ENCODE results near the gene LEKR1.

LEKR1 gene

GRCh38 chr3:156843071-156843808 lies 17.1 kb downstream of the LEKR1 start:
- Histone ChIP-seq H3K36me3 (replicated peaks; ENCODE audit: insufficient read depth, low read length) (no peaks in the 10 kb centered on the region), H3K4me3 (ENCODE audit: low read length) (no peak overlapping the region), H3K4me2 (ENCODE audit: low read depth, low read length) (no peak overlapping the region), H3K4me1 (ENCODE audit: low read length) (no peaks in the 10 kb centered on the region), H4K20me1 (ENCODE audit: insufficient read depth, low read length) (no peaks in the 10 kb centered on the region), H3K79me2 (ENCODE audit: low read length) (no peaks in the 10 kb centered on the region), H3K9me3 (replicated peaks; ENCODE audit: insufficient read depth, low read length) (no peaks in the 10 kb centered on the region), H2AFZ (ENCODE audit: low read length) (no peak overlapping the region), H3F3A (ENCODE audit: insufficient read depth, low read length) (no peaks in the 10 kb centered on the region), H3K27ac (ENCODE audit: low read length) (no peak overlapping the region), H3K27me3 (replicated peaks; ENCODE audit: insufficient read depth, low read length) (no peaks in the 10 kb centered on the region), H3K9ac (ENCODE audit: low read length) (no peak overlapping the region), H3K9me2 (replicated peaks; ENCODE audit: insufficient read depth, low read length) (no peaks in the 10 kb centered on the region)
- TF ChIP-seq CTCF (IDR thresholded peaks at IDR 0.05; ENCODE audit: low read length) (no peak), EZH2phosphoT487 (IDR thresholded peaks at IDR 0.05; ENCODE audit: low read length) (no peak)
- no peak for DNase-seq

- Histone ChIP-seq H3K36me3 (replicated peaks; ENCODE audit: insufficient read depth, low read length) (no peaks in the 10 kb centered on the region), H3K9ac (ENCODE audit: low read length) (no peak overlapping the region), H4K20me1 (ENCODE audit: insufficient read depth, low read length) (no peaks in the 10 kb centered on the region), H3K4me1 (ENCODE audit: low read length) (no peaks in the 10 kb centered on the region), H3K9me2 (replicated peaks; ENCODE audit: insufficient read depth, low read length) (no peaks in the 10 kb centered on the region), H3K4me3 (ENCODE audit: low read length) (no peak overlapping the region), H3K4me2 (ENCODE audit: low read depth, low read length) (no peak overlapping the region), H3K79me2 (ENCODE audit: low read length) (no peaks in the 10 kb centered on the region), H3K27ac (ENCODE audit: low read length) (no peak overlapping the region), H3K27me3 (replicated peaks; ENCODE audit: insufficient read depth, low read length) (no peaks in the 10 kb centered on the region), H3K9me3 (replicated peaks; ENCODE audit: insufficient read depth, low read length) (no peaks in the 10 kb centered on the region), H3F3A (ENCODE audit: insufficient read depth, low read length) (no peaks in the 10 kb centered on the region), H2AFZ (ENCODE audit: low read length) (no peak overlapping the region)
- TF ChIP-seq CTCF (IDR thresholded peaks at IDR 0.05; ENCODE audit: low read length) (no peak), EZH2 (optimal IDR thresholded peaks at IDR 0.05; ENCODE audit: low read depth, low read length) (no peak), EZH2phosphoT487 (IDR thresholded peaks at IDR 0.05; ENCODE audit: low read length) (no peak)
- DNase-seq: no peak
Observed at GRCh38 chr3:156847752-156848448, 21.7 kb downstream of the LEKR1 start.

GRCh38 chr3:156859578-156859977 lies 33.4 kb downstream of the LEKR1 start:
- no peaks in the 10 kb centered on the region for H3K36me3 ChIP-seq (replicated peaks; ENCODE audit: insufficient read depth, low read length)

More at GRCh38 chr3:156859578-156859977, 33.4 kb downstream of the LEKR1 start:
- H3K79me2 ChIP-seq (ENCODE audit: low read length): no peaks in the 10 kb centered on the region
- no peak overlapping the region for H3K4me2 ChIP-seq (ENCODE audit: low read depth, low read length)
- H3K9me2 ChIP-seq (replicated peaks; ENCODE audit: insufficient read depth, low read length): no peaks in the 10 kb centered on the region
- no peaks in the 10 kb centered on the region; the same call in 1 of the 2 replicates for H3K9me3 ChIP-seq (replicated peaks; ENCODE audit: insufficient read depth, low read length)
- H4K20me1 ChIP-seq (ENCODE audit: insufficient read depth, low read length): no peaks in the 10 kb centered on the region
- H2AFZ ChIP-seq (ENCODE audit: low read length): no peak overlapping the region
- no peak for DNase-seq
- no peak overlapping the region for H3K9ac ChIP-seq (ENCODE audit: low read length)
- no peaks in the 10 kb centered on the region for H3F3A ChIP-seq (ENCODE audit: insufficient read depth, low read length)
- H3K4me3 ChIP-seq (ENCODE audit: low read length): no peak overlapping the region
- H3K4me1 ChIP-seq (ENCODE audit: low read length): peaks cover 5% of the 10 kb centered on the region; the same call in 1 of the 2 replicates
- H3K27me3 ChIP-seq (replicated peaks; ENCODE audit: insufficient read depth, low read length): no peaks in the 10 kb centered on the region
- H3K27ac ChIP-seq (ENCODE audit: low read length): no peak overlapping the region
- TF ChIP-seq CTCF (IDR thresholded peaks at IDR 0.05; ENCODE audit: low read length) (no peak), EZH2 (optimal IDR thresholded peaks at IDR 0.05; ENCODE audit: low read depth, low read length) (no peak), EZH2phosphoT487 (IDR thresholded peaks at IDR 0.05; ENCODE audit: low read length) (no peak)
